SH-SY5Y (cell line): Measurements from ENCODE around the gene AFF3.

ENCODE experiments used
- GATA2 ChIP-seq: IDR thresholded peaks from 2 replicates; pipeline ENCODE4 v1.6.1; 2011; ENCODE audit warnings: mild to moderate bottlenecking, low read depth, low read length
- GATA3 ChIP-seq: IDR thresholded peaks from 2 replicates; pipeline ENCODE4 v1.6.1; 2011; ENCODE audit warnings: low read depth, mild to moderate bottlenecking, low read length, moderate library complexity

AFF3 gene

GRCh38 chr2:99852956-99853355 is 289.4 kb downstream of the AFF3 start:
- TF ChIP-seq GATA3 (no peak), GATA2 (no peak)

GRCh38 chr2:99852376-99852934 is 289.9 kb downstream of the AFF3 start:
- no peak for TF ChIP-seq GATA2
- TF ChIP-seq GATA3 = no peak

- TF ChIP-seq GATA2 (no peak), GATA3 (no peak)
These were observed 290.6 kb downstream of the AFF3 start for GRCh38 chr2:99851811-99852210.

- TF ChIP-seq GATA2 (no peak), GATA3 (no peak)
These were observed 291.3 kb downstream of the AFF3 start for GRCh38 chr2:99851089-99851488.

- TF ChIP-seq GATA3 = no peak
- no peak for TF ChIP-seq GATA2
These were observed 292.2 kb downstream of the AFF3 start for GRCh38 chr2:99850084-99850710.

- TF ChIP-seq GATA2 = no peak
- TF ChIP-seq GATA3 = no peak
These were observed 295.8 kb downstream of the AFF3 start for GRCh38 chr2:99846462-99847107.

- TF ChIP-seq GATA3 = no peak
- TF ChIP-seq GATA2 = no peak
These were observed 297.1 kb downstream of the AFF3 start for GRCh38 chr2:99845296-99845695.

- TF ChIP-seq GATA3 (no peak), GATA2 (no peak)
These were observed 299.9 kb downstream of the AFF3 start for GRCh38 chr2:99842451-99842850.

- TF ChIP-seq GATA3 (no peak), GATA2 (no peak)
These were observed 300.6 kb downstream of the AFF3 start for GRCh38 chr2:99841749-99842148.

GRCh38 chr2:99840831-99841230 is 301.6 kb downstream of the AFF3 start:
- TF ChIP-seq GATA3 (no peak), GATA2 (no peak)

GRCh38 chr2:99836690-99837605 is 305.4 kb downstream of the AFF3 start:
- no peak for TF ChIP-seq GATA3
- no peak for TF ChIP-seq GATA2

GRCh38 chr2:99834426-99834825 is 308.0 kb downstream of the AFF3 start:
- TF ChIP-seq GATA2 = no peak
- no peak for TF ChIP-seq GATA3

GRCh38 chr2:99833586-99834201 is 308.7 kb downstream of the AFF3 start:
- TF ChIP-seq GATA3 (no peak), GATA2 (no peak)

GRCh38 chr2:99832926-99833325 is 309.5 kb downstream of the AFF3 start:
- TF ChIP-seq GATA2 (no peak), GATA3 (no peak)
